ENCODE results near the gene DYTN. TPM values are rescaled to one million over a fixed set of nuclear protein-coding genes. Genes with fewer than 3 reads are reported as not detected.

The DYTN gene
- total RNA-seq, 2 donors from 2014 or later = not detected

GRCh38 chr2:206615417-206616089 lies 102.6 kb downstream of the DYTN start:
- H3K9ac ChIP-seq (ENCODE audit: low read depth in 2 of 2, low read length in 2 of 2) = no peak overlapping the region
- no peaks in the 10 kb centered on the region for H3K36me3 ChIP-seq
- no peaks in the 10 kb centered on the region for H3K9me3 ChIP-seq
- no peak overlapping the region for H3K4me3 ChIP-seq
- no peak overlapping the region for H3K27ac ChIP-seq
- TF ChIP-seq CTCF (IDR thresholded peaks at IDR 0.05) = no peak
- H3K27me3 ChIP-seq = no peaks in the 10 kb centered on the region
- intact Hi-C loops (cut with DNase I) = no loop called here
- no peaks in the 10 kb centered on the region for H3K4me1 ChIP-seq
- no peak for DNase-seq

- H3K27ac ChIP-seq = no peak overlapping the region
- H3K4me3 ChIP-seq = no peak overlapping the region
- H3K27me3 ChIP-seq = no peaks in the 10 kb centered on the region
- TF ChIP-seq CTCF (IDR thresholded peaks at IDR 0.05) = no peak
- intact Hi-C loops (cut with DNase I) = no loop called here
- no peak overlapping the region for H3K9ac ChIP-seq (ENCODE audit: low read depth in 2 of 2, low read length in 2 of 2)
- no peaks in the 10 kb centered on the region for H3K9me3 ChIP-seq
- DNase-seq = no peak
- H3K36me3 ChIP-seq = no peaks in the 10 kb centered on the region
- no peaks in the 10 kb centered on the region for H3K4me1 ChIP-seq
These were observed 103.4 kb downstream of the DYTN start for GRCh38 chr2:206614811-206615210.

- intact Hi-C loops (cut with DNase I) = no loop called here
- TF ChIP-seq CTCF (IDR thresholded peaks at IDR 0.05) = no peak
- Histone ChIP-seq H3K36me3 (no peaks in the 10 kb centered on the region), H3K4me3 (no peak overlapping the region), H3K27ac (no peak overlapping the region), H3K27me3 (no peaks in the 10 kb centered on the region), H3K9me3 (no peaks in the 10 kb centered on the region), H3K4me1 (no peaks in the 10 kb centered on the region), H3K9ac (ENCODE audit: low read depth in 2 of 2, low read length in 2 of 2) (no peak overlapping the region)
- no peak for DNase-seq
These were observed 106.5 kb downstream of the DYTN start for GRCh38 chr2:206611736-206612135.

GRCh38 chr2:206611191-206611590 lies 107.0 kb downstream of the DYTN start:
- no peaks in the 10 kb centered on the region for H3K4me1 ChIP-seq
- no peaks in the 10 kb centered on the region for H3K9me3 ChIP-seq
- no peaks in the 10 kb centered on the region for H3K27me3 ChIP-seq
- no peak overlapping the region for H3K27ac ChIP-seq
- no peak overlapping the region for H3K4me3 ChIP-seq
- DNase-seq = no peak
- no peaks in the 10 kb centered on the region for H3K36me3 ChIP-seq
- no peak overlapping the region for H3K9ac ChIP-seq (ENCODE audit: low read depth in 2 of 2, low read length in 2 of 2)
- TF ChIP-seq CTCF (IDR thresholded peaks at IDR 0.05) = no peak
- intact Hi-C loops (cut with DNase I) = no loop called here

GRCh38 chr2:206610451-206610850 lies 107.7 kb downstream of the DYTN start:
- H3K9me3 ChIP-seq = no peaks in the 10 kb centered on the region
- no peaks in the 10 kb centered on the region for H3K4me1 ChIP-seq
- no peaks in the 10 kb centered on the region for H3K27me3 ChIP-seq
- no peak for TF ChIP-seq CTCF (IDR thresholded peaks at IDR 0.05)
- H3K36me3 ChIP-seq = no peaks in the 10 kb centered on the region
- H3K27ac ChIP-seq = no peak overlapping the region
- no peak overlapping the region for H3K9ac ChIP-seq (ENCODE audit: low read depth in 2 of 2, low read length in 2 of 2)
- no peak for DNase-seq
- no peak overlapping the region for H3K4me3 ChIP-seq
- intact Hi-C loops (cut with DNase I) = no loop called here
